EH (cell line): ENCODE measurements around the gene SMAD3.
A peak's percentile ranks its signal among the peaks of the same experiment; 100 is the strongest.
"Not testable (repeated sequence)": the region's sequence is repeated elsewhere in the genome, so short reads cannot be mapped to it uniquely, and the experiment has no call there.

Experiments used
- DNase-seq: peaks from one replicate; pipeline ENCODE4 v3.0.0-alpha.2; 2015; ENCODE audit warnings: low read depth

Gene SMAD3

GRCh38 chr15:67063689-67064606 is 1.5 kb upstream of the SMAD3 start:
- no peak for DNase-seq

GRCh38 chr15:67064607-67065530 is 533 bp upstream of the SMAD3 start:
- no peak for DNase-seq

GRCh38 chr15:67066041-67066958 is 898 bp downstream of the SMAD3 start:
- no peak for DNase-seq

- no peak for DNase-seq
Measured at GRCh38 chr15:67066959-67067853, 1.8 kb downstream of the SMAD3 start.

- DNase-seq = peak; percentile 53
Measured at GRCh38 chr15:67067930-67068551, 2.6 kb downstream of the SMAD3 start.

- peak; percentile 60 for DNase-seq
Measured at GRCh38 chr15:67068710-67069400, 3.5 kb downstream of the SMAD3 start.

GRCh38 chr15:67070150-67070549 is 4.7 kb downstream of the SMAD3 start:
- no peak for DNase-seq

GRCh38 chr15:67070892-67071664 is 5.7 kb downstream of the SMAD3 start:
- no peak for DNase-seq

- no peak for DNase-seq
Measured at GRCh38 chr15:67072442-67072841, 7.0 kb downstream of the SMAD3 start.

- no peak for DNase-seq
Measured at GRCh38 chr15:67072958-67073357, 7.6 kb downstream of the SMAD3 start.

GRCh38 chr15:67074886-67075229 is 9.5 kb downstream of the SMAD3 start:
- peak; percentile 52 for DNase-seq

GRCh38 chr15:67075555-67076135 is 10.2 kb downstream of the SMAD3 start:
- not testable (repeated sequence) for DNase-seq

- DNase-seq = peak; percentile 88
Measured at GRCh38 chr15:67076147-67076843, 10.9 kb downstream of the SMAD3 start.

- DNase-seq = no peak
Measured at GRCh38 chr15:67077641-67078215, 12.3 kb downstream of the SMAD3 start.

GRCh38 chr15:67079361-67079760 is 14.0 kb downstream of the SMAD3 start:
- no peak for DNase-seq

- peak; percentile 95 for DNase-seq
Measured at GRCh38 chr15:67080118-67080899, 14.9 kb downstream of the SMAD3 start.
